Activated CD8-positive, alpha-beta T cell treated with anti-CD3 and anti-CD28 coated beads for 36 hours (primary cell): ENCODE measurements around the gene RNASE7. TPM values are rescaled to one million over a fixed set of nuclear protein-coding genes. Genes with fewer than 3 reads are reported as not detected.

Source experiments
- ATAC-seq: fragments of 200-7000 bp; cut with Tn5 transposase; one replicate; pipeline ENCODE4 v1.10.0; 2021; ENCODE audit warnings: mild to moderate bottlenecking, moderate library complexity
- CTCF ChIA-PET: fragments of 350-600 bp; sonication (Branson Sonifier 250); formaldehyde crosslinking; loops from one replicate; lab custom pipeline; 2021; ENCODE audit warnings: antibody characterized with exemption; lab: Charles Lee
- POLR2A ChIA-PET: fragments of 350-600 bp; sonication (Branson Sonifier 250); formaldehyde crosslinking; loops from one replicate; lab custom pipeline; 2021; ENCODE audit warnings: antibody characterized with exemption; lab: Charles Lee
- DNase-seq: peaks from one replicate; pipeline ENCODE4 v3.0.0-alpha.2; 2020
- H3K27ac Mint-ChIP-seq: one replicate; pipeline ENCODE4 v1.8.0; 2021; ENCODE audit warnings: mild to moderate bottlenecking, mixed read lengths
- H3K27me3 Mint-ChIP-seq: one replicate; pipeline ENCODE4 v1.8.0; 2021; ENCODE audit warnings: mixed read lengths
- H3K36me3 Mint-ChIP-seq: one replicate; pipeline ENCODE4 v1.8.0; 2021; ENCODE audit warnings: low read depth, mixed read lengths
- H3K4me1 Mint-ChIP-seq: one replicate; pipeline ENCODE4 v1.8.0; 2021; ENCODE audit warnings: low read depth, mixed read lengths
- H3K4me3 Mint-ChIP-seq: one replicate; pipeline ENCODE4 v1.8.0; 2021; ENCODE audit warnings: mild to moderate bottlenecking, moderate library complexity, mixed read lengths
- H3K9me3 Mint-ChIP-seq: one replicate; pipeline ENCODE4 v1.8.0; 2021; ENCODE audit warnings: mixed read lengths
- CTCF ChIP-seq: fragments of 200-600 bp; IDR thresholded peaks from one replicate; pipeline ENCODE4 v1.8.0; 2022; ENCODE audit warnings: antibody characterized with exemption, mild to moderate bottlenecking
- intact Hi-C: fragments of 100-400 bp; cut with micrococcal nuclease; formaldehyde crosslinking; loops from one replicate; pipeline ENCODE4 v1.10.0; 2022
- total RNA-seq, 2 experiments: library from RNA; stranded (reverse); gene quantifications; one replicate each; pipeline ENCODE4 v1.2.3, GENCODE V29; 2021

The RNASE7 gene
- total RNA-seq, 2 experiments from 2014 or later = not detected

DNA sequence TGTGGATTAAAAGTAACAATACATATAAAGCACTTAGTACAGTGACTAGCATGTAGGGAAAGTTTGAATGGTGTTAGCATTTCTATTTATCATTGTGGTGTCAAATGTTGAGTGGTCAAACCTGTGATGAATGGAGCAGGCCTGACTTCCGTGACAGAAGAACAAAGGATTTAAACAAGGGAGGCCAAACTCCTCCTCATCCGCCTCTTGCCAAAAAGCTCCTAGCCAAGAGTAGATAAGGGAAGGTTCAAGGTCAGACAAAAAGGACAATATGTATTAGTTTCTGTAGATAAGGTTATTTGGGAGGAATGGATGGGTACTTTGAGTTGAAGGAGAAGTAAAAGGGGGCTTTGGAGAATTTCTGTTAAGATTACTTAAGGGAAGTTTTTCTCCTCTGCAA is 6.5 kb downstream of the RNASE7 start:
- TF ChIP-seq CTCF = no peak
- ChIA-PET CTCF (interaction anchor here (1.2 to 7.3 kb wide), 6 partner anchors 20 to 78 kb away, joined by 4 to 47 read pairs (median 9); no protein-coding TSS in a partner anchor), POLR2A (interaction anchor here (1.0 kb wide), 1 partner anchor 10 kb away, joined by 4 read pairs; no protein-coding TSS in a partner anchor)
- H3K4me3 Mint-ChIP-seq = no peak overlapping the region
- H3K27ac Mint-ChIP-seq = no peak overlapping the region
- ATAC-seq (no peak), DNase-seq (no peak)
- intact Hi-C loops = no loop called here
- no peaks in the 10 kb centered on the region for H3K9me3 Mint-ChIP-seq
- H3K4me1 Mint-ChIP-seq = peaks cover 4% of the 10 kb centered on the region
- H3K27me3 Mint-ChIP-seq = peaks cover 1% of the 10 kb centered on the region
- H3K36me3 Mint-ChIP-seq = no peaks in the 10 kb centered on the region

- POLR2A ChIA-PET = interaction anchor here (1.0 kb wide), 1 partner anchor 10 kb away, joined by 4 read pairs; no protein-coding TSS in a partner anchor
- no peak overlapping the region for H3K27ac Mint-ChIP-seq
- H3K27me3 Mint-ChIP-seq = peaks cover 1% of the 10 kb centered on the region
- CTCF ChIA-PET = interaction anchor here (2.8 to 7.3 kb wide), 2 partner anchors 34 to 44 kb away, joined by 12 to 47 read pairs; no protein-coding TSS in a partner anchor
- no peak for TF ChIP-seq CTCF
- no peak for ATAC-seq
- intact Hi-C loops = no loop called here
- H3K9me3 Mint-ChIP-seq = no peaks in the 10 kb centered on the region
- peaks cover 4% of the 10 kb centered on the region for H3K4me1 Mint-ChIP-seq
- no peaks in the 10 kb centered on the region for H3K36me3 Mint-ChIP-seq
- no peak overlapping the region for H3K4me3 Mint-ChIP-seq
- DNase-seq = no peak
Observed at GRCh38 chr14:21049271-21049673, 7.1 kb downstream of the RNASE7 start.

DNA sequence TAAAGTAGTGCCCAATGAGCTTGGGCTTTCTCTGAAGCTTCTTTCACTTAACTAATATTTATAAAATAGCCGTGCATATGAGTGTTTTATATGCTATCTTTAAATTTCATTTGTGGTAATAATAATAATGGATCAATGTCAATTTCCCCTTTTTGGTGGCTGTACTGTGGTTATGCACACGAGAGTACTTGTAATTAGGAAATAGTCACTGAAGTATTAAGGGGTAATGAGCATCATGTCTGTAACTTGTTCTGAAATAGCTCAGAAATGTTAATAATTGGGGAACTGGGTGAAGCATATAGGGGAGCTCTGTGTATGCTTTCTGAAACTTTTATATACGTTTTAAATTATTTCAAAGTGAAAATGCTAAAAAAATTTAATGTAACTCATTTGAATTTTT is 8.4 kb downstream of the RNASE7 start:
- Mint-ChIP-seq H3K9me3 (no peaks in the 10 kb centered on the region), H3K27me3 (no peaks in the 10 kb centered on the region), H3K27ac (no peak overlapping the region), H3K36me3 (no peaks in the 10 kb centered on the region), H3K4me3 (no peak overlapping the region), H3K4me1 (no peaks in the 10 kb centered on the region)
- no peak for ATAC-seq
- intact Hi-C loops = no loop called here
- ChIA-PET POLR2A (no interaction called here), CTCF (interaction anchor here (0.9 to 7.3 kb wide), 3 partner anchors 9 to 36 kb away, joined by 3 to 47 read pairs (median 4); no protein-coding TSS in a partner anchor)
- TF ChIP-seq CTCF = no peak
- DNase-seq = no peak

DNA sequence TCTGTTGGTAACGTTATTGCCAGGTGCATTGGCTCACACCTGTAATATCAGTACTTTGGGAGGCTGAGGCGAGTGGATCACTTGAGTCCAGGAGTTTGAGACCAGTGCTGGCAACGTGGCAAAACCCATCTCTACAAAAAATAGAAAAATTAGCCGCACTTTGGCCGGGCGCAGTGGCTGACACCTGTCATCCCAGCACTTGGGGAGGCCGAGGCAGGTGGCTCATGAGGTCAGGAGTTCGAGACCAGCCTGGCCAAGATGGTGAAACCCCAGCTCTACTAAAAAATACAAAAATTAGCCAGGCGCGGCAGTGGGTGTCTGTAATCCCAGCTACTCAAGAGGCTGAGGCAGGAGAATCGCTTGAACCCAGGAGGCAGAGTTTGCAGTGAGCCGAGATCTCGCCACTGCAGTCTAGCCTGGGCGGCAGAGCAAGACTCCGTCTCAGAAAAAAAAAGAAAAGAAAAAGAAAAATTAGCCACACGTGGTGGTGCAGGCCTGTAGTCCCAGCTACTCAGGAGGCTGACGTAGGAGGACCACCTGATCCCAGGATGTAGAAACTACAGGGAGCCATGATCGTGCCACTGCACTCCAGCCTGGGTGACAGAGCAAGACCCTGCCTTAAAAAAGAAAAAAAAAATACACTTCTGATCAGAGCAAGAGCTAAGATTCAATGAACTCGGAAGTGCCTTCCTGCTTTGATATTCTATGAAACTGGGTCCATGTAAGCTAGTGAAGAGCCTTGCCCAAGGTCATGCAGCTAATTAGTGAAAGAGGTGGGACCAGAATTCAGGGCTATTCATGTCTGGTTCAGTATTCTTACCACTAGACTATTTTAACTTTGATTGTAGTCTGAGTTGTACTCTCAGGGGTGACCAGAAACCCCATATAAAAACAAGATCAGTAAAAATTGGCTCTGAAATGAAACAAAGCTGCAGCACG is 11.3 kb downstream of the RNASE7 start:
- CTCF ChIA-PET = interaction anchor here (1.0 to 1.6 kb wide), 2 partner anchors 39 kb away, joined by 4 read pairs; no protein-coding TSS in a partner anchor
- ATAC-seq = no peak
- TF ChIP-seq CTCF = no peak
- intact Hi-C loops = no loop called here
- no peaks in the 10 kb centered on the region for H3K4me1 Mint-ChIP-seq
- H3K27me3 Mint-ChIP-seq = peaks cover 1% of the 10 kb centered on the region
- no peaks in the 10 kb centered on the region for H3K9me3 Mint-ChIP-seq
- no peak overlapping the region for H3K4me3 Mint-ChIP-seq
- H3K27ac Mint-ChIP-seq = no peak overlapping the region
- no peak for DNase-seq
- POLR2A ChIA-PET = interaction anchor here (1.1 kb wide), 1 partner anchor 17 kb away, joined by 3 read pairs; the partner anchor contains the start of gene ARHGEF40
- H3K36me3 Mint-ChIP-seq = no peaks in the 10 kb centered on the region
